Measurements from ENCODE around the gene CRABP2.

Gene CRABP2

DNA sequence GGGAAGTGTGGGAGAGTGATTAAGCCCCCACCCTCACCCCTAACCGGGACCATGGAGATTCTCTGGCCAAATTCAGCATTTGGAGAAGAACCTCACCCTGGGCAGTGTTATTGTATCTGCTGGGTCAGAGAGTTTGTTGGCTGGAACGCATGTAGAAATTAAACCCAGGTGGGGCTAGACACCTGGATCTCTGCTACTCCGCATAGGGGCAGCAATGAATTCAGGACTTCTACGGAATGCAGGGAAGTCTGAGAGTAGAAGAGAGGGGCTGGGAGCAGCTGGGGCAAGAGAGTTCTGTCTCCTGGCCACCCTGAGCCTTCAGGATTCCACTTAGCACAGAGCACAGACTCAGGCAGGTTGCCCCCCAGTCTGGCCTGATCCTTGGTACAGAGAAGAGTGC is 3.6 kb upstream of the CRABP2 start:
- DNase-seq: no peak

DNA sequence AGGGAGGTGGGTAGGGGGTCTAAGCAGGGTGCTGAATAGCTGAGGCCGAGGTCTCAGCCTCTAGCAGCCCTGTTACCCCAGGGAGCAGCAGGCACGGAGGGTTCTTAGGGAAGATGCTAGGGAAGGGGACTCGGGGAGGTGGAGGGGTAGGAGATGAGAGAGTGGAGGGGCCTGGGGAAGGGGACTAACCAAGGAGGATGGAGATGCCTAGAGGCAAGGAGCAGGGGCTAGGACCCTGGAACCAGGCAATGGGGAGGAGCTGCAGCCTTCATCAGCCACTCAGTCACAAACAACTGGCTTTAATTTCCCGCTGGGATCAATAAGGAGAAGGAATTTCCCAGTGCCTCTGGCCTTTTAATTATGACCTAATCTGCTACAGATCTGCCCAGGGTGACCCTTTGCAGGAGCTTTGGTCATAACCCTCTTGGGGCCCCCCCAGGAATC is 2.9 kb upstream of the CRABP2 start:
- DNase-seq: no peak

DNA sequence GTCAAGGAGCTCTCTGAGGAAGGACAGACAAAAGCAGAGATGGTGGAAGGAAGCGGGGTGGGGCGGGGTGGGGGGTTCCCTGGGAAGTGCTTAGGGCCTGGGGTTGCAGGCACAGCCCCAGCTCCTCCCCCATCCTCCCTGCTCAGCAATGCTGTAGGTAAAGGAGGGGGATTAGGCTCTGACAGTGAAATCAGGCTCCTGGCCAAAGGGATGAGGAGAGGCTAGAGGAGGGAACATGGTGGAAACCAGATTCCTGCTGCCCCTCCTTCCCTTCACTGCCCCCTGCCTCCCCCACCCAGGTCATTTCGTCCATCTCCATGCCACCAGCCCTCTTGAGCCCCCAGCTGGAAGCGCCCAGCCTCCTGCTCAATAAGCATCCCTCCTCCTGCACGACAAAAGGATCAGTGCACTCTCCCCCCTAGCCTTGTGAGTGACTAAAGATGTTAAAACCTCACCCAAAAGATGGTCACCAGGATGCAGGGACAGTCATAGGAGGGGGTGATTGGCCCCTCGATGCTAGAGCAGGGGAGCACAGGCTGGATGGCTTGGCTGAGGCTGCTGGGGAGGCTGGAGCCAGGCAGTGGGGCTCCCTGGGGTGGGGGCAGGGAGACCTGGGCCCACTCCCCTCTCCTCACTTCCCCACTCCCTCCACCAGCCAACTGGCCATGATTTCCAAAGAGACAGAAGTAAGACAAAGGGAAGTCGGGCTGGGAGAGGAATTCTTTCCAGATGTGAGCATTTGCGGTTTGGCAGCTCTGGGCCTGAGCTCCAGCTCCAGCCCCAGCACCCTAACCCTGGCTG is 2.2 kb upstream of the CRABP2 start:
- DNase-seq: no peak

DNA sequence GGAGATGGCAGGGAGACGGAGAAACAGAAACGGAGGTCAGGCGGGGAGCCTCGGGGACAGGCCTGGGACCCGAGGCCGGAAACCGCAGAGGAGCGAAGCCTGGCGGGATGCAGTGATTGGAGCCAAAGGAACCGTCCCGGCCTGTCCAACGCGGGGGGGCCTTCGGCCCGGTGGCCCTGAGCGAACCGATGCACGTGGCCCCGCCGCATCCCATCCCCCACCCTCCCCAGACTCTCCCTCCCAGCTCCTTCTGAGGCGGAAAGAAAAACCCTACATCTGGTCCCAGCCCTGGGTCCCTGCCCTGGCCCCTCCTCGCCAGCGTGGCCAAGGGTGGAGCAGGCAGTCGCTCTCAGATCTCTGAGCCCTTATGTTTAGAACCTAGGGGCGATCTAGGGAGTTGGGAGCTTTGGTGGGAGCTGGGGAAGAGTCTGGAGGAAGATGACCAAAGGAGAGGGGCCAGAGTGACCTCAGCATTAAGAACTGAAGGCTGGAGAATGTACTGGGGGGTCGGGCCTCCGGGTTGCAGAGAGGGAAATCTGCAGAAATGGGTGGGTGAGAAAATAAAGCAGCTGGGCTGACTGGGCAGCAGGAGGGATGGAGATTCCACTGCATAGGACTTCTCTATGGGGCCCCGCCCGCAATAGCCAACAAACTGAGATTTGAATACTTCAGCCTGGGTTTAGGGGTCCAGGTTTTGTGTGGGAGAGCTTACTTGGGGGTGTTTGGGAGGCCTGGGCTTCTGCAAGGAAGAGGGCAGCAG is 1.5 kb upstream of the CRABP2 start:
- DNase-seq: peak in 1 of 4 experiments; percentile 22

DNA sequence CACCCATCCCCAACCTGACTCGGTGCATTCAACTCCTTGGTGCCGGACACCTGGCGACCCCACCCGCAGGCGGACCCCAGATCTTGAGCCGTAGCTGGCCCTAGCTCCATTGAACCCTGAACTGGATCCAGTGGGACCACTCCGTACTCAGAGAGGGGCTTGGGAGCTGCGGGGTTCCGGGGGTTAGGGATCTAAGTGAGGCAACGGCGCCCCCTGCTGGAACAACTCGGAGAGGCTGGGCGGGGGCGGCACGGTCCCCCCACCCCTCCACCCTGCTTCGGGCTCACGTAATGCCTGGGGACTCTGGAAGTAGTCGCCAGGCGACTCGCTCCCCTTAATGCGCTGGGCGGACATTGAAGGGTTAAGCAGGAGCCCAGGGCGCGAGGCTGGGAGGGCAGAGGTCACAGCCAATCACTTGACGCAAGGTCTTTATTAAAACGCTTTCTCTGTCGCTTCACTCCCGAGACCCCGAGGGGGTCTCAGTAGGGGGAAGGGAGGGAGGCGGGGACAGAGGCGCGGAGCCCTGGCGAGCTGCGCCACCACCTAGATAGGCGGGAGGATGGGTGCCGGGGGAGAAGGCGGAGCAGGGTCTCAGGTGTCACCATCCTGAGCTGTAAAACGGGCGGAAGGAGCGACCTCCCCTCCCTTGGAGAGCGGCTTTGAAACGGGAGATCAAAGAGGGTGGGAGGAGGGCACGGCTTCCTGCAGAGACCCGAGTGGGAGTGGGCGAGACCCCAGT is 704 bp upstream of the CRABP2 start:
- DNase-seq: peak; percentile 70 to 87 (median 79)

DNA sequence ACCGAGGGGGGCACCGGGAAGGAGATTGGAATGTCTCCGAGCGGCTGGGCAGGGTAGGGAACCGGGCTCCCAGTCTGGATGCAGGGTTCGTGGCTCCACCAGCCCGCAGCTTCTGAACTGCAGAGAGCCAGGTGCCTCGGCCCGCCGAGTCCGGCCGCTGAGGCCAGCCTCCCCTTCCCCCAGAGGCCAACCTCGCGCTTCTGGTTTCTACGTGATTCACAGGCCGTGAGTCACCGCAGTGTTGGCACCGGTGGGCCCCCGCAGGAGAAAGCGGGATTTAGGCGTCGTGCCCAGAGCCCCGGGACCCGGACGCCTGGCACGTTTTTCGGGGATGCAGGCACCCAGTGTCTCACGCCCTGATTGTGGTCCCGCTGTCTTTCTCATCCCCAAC is 458 bp downstream of the CRABP2 start:
- DNase-seq: peak; percentile 58 to 76 (median 70)

DNA sequence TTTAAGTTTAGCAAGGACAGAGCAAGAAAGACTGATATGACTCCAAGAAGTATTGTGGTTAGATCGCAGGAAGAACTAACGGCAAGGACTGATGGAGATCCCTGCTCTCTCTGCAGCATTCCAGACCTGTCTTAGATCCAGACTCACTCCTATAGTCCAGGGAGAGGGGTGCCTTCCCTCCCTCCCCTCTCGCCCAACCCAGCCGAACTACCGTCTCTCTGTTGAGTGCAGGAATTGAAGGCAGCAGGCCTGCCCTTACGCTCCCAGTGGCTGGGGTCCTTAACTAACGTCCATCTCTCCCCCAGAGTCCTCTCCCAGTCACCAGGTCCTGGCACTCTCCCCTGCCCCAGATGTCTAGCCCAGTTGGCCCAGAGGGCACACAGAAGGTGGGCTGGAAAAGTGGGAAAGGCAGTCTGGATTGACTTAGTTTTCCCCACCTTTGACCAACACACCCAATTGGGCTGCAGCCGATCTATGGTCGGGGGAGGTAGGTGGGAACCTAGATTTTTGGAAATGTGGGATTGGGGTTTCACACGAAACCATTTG is 1.1 kb downstream of the CRABP2 start:
- DNase-seq: no peak

DNA sequence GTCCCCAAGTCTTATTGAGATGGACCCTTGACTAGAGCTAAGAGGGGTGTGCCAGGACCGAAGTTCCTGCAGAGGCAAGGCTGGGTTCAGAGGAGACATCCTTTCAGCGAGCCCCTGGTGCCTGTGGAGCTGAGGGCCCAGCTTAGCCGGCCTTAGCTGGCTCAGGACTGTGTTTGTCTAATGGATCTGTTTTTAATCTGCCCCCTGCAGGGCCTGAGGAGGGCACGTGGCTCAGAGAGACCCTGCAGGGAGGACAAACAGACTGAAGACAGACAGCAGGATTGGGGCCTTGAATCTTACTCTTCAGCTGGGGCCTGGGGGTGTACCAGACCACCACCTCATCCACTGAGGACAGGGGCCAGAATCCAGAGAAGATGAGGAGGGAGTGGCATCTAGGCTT is 1.6 kb downstream of the CRABP2 start:
- DNase-seq: peak in 1 of 4 experiments; percentile 22

DNA sequence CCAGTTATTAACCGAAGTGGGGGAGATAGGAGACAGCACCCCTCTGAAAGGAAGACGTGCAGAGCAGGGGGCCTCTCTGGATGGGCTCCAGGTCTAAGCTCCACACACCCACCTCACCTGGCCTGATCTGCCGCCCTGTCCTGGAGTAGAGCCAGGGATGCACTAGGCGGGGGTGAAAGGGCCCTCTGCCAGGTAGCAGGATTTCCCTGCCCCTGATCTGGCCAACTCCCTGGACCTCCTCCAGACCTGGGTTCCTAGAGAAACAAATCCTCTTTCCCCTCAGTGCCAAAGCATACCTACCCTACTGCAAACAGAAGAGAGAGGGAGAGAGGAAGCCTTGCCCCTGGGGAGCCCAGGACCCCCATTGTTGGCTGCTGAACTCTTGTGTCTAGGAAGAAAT is 2.0 kb downstream of the CRABP2 start:
- DNase-seq: no peak

DNA sequence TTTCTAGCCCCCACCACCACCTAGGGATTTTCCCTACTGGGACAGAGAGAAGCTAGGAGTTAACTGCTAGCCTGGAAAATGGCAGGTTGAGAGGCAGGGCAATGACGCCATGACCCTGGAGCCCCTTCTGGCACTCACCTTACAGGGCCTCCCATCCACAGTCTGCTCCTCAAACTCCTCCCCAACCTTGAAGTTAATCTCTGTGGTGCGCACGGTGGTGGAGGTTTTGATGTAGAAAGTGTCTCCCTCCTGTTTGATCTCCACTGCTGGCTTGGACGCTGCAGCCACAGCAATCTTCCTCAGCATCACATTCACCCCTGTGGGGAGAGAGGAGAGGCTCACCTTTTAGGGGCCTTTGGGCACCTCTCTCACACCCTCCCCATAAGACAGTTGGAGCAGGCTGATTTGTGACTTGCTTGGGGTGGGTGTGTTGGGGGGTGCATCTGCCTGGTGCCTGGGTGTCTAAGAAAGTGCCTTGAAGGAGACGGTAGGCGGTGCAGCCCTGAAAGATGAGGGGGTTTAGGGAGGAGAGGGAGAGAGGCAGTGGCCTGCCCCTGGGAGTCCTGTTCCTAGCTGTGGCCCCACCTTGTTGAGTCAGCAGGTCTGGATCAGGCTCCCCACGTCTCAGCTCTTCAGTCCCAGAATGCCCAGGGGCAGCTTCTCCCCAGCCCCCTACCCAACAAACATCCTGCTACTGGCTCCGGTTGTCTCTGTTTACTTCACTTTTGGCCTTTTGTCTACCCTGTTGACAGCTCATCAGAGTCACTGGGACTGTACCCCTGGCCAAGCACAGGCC is 4.4 kb downstream of the CRABP2 start:
- no peak for DNase-seq

DNA sequence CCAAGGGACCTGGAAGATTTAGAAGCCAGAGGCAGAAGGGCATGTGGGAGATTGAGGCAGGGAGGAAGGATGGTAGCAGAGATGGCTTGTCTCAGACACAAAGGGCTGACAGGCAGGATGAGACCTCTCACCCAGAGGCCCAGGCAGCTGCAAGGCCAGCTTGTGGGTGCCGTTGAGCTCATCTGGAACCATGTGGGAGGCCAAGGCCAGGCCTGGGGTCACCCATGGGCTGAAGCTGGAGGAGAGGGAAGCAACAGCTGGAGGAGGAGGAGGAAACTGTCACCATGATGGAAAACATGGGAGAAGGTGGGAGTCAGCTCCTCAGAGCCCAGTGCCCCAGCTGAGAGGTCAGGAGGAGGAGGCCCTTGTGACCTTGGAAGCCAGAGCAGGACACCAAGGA is 6.4 kb downstream of the CRABP2 start:
- peak; percentile 78 to 90 (median 86) for DNase-seq

DNA sequence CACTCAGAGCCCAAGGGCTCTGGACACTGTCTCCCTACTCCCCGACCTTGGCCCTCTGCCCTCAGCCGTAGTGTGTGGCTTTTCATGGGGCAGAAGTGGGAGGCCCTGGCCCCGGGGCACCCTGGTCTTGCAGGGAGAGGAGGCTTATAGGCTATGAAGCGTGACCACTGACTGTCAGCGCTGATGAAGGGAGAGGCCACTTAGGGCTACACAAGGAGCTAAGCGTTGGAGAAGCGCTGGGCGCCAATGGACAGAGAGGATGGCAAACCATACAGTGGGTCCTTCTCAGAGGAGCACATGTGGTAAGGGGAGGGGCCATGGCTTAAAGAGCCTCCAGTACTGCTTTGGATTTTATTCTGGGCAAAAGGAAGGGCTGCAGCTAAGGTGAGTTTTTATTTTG is 7.9 kb downstream of the CRABP2 start:
- no peak for DNase-seq

DNA sequence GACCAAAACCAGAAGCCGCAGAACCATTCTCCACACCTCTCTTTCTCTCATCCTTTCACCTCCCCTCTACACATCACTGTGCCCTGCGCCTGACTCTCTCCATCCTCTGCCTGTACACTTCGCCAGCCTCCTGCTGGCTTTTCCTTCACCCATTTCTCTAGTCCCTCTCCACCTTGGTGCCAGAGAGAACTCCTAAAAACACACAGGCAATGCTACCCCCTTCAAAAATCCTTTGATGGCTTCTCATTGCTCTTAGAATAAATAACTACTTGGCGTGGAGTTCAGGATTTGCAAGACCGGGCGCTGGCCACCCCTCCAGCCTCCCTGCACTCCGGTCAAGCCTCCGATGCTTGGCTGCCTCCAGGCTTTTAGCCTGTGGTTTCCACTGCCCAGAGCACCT is 8.6 kb downstream of the CRABP2 start:
- no peak for DNase-seq

DNA sequence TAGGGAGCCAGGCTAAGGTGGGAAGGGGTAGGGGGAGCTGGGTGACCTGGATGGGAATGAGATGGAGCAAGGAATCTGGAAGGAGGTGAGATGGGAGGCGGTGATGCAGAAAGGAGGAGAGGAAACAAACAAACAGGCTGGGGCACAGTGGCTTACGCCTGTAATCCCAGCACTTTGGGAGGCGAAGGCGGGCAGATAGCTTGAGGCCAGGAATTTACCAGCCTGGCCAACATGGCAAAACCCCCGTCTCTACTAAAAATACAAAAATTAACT is 10.8 kb downstream of the CRABP2 start:
- no peak for DNase-seq

DNA sequence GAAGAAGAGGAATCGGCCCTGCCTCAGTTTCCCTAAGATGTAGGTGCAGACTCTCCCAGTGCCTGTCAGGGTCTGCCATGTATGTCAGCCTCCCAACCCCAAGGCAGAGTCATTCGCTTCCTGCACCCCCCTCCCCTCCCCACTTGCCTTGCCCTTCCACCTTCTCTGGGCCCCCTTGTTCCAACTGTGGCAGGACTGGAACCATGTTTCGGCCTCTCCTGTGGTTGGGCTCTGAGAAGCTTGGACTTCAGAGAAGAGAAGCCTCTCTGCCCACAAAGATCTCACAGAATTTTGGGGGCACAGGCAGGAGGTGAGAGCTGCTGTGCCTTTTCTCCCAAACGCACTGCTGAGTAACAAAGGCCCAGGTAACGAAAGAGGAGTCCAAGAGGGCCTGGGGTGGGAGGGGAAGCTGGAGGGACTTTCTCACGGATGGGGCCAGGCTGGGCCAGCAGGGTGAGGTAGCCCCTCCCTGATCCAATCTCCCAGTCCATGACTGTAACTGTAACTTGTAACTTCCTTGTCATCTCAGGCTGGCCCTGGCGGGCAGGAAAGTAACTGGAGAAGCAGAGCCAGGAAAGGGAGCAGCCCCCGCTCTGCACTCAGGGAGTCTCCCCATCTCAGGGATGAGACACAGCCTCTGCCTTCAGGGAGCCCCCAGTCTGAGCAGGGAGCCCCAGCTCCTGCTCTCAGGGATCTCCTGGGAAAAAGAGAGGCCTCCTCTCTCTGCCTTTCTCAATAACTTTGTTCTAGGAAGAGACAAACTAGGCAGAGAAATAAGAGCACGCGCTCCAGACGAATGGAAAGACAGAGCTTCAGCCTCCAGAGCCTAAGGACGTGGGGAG is 11.3 kb downstream of the CRABP2 start:
- peak; percentile 33 to 47 (median 42) for DNase-seq

DNA sequence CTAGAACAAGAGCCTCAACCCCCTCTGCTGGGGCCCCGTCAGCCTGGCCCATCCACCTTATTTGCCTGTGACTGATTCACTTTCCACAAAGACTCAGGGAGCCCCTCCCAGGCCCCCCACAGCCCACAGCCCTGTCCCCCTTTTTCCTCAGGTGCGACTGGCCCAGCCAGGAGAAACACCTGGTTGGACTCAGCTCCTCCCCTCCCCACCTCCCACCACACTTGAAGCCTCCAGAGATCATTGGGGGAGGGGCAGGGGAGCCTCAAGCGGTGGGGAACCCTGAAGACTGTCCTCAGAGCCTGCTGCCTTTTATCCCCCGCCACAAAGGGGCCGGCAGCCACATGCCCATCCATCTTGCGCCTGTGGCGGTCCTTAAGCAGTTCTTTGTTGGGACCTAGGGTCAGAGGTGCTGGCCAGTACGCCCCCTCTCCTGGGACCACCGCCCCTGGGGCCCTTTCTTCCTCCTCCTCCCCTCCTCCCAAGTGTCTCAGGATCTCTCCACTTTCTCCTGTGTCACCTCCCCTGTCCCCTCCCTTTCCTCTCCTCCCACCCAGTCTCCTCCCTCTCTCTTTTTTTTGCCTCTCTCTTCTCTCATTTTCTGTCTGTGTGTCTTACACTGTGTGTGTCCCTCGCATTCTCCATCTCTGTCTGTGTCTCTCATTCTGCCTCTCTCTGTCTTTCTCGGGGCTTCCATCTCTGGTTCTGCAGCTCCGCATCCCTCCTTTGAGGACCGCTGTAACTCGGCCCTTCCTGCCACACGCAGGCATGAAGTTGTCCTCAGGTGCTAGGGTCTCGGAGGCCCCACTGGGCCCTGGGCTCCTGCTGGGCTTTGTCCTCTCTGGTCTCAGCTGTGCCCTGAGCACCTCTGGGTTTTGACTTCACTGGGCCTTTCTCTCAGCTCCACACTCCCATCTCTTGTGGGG is 12.2 kb downstream of the CRABP2 start:
- DNase-seq: no peak

DNA sequence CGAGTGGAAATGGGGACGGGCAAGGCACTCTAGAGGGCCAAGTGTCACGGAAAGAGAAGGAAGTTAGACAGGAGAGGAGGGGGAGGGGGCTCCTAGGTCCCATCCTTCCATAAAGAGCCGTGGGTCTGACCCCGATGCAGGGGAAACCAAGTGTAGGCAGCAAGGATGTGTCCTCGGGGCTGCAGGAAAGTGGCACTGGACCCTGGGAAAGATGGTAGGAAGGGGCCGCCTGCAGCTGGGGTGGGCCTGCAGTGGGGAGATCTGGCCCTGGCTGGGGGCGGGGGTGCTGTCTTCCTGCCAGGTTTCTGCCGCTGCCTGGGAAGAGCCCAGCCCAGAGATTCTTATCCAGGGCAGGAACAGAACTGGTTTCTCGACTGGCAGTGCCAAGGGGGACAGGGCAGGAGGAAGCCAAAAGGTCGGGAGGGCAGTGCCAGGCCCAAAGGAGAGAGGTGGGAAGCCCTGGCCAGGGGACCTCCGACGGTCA is 12.9 kb downstream of the CRABP2 start:
- no peak for DNase-seq

DNA sequence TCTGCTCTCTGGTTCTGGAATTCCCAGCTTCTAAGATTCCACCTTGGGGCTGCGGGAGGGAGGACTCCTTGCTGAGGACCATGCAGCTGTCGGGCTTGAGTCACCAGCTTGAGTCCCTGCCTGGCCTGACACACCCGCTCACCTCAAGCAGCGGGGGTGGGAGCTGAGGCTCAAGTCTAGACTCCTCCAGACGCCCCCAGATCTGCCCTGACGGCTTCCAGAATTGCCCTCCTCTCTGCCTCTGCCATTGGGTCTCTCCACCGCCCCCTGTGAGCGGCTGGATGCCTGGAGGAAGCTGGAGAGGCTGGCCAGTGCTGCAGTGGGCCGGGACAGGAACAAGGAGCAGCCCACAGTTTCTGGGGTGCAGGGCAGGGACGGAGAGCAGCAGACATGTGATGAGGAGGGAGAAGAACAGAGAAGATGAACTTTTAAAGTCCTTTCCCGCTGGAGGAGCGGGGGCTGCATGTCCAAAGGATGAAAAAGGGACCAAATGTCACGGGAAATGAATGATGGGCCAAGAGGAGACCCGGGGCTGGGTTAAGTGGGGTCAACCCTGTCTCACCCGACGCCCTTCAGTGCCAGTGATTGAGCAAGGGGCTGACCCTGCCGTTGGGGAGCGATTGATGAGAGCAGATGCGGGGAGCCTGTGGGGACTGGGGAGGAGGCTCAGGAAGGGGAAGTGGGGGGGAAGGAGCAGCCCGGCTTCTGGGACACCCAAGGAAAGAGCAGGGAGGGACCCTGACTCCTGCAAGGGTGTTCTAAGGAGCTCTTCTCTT is 13.5 kb downstream of the CRABP2 start:
- DNase-seq: peak; percentile 85 to 95 (median 94)

DNA sequence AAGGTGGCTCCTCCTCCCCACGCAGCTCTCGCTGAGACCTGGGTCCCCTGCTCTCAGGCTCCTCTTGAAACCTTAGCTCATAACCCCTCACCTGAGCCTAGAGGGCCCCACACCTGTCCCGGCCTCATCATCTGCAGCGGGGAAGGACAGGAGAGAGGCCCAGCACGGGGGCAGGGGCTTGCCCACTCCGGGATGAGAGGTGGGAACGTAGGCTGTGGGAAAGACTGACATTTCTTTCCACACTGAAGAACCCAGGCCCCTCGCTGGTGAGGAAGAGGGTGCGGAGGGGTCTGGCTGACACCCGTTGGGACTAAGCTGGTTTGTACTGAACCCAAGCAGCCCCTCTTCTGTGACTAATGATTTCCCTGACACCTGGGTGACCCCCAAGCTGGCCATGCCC is 14.2 kb downstream of the CRABP2 start:
- DNase-seq: no peak

All from suppressor macrophage (primary cell).